Renal cortical epithelial cell (primary cell): ENCODE measurements around the gene CYFIP1. TPM values are rescaled to one million over a fixed set of nuclear protein-coding genes. Genes with fewer than 3 reads are reported as not detected.
A peak's percentile ranks its signal among the peaks of the same experiment; 100 is the strongest.

Experiments
- DNase-seq: peaks from one replicate; pipeline ENCODE4 v3.0.0-alpha.2; 2011; ENCODE audit warnings: low read depth
- total RNA-seq: library from RNA; depleted of rRNA; stranded (reverse); fragments of >200 nt; gene quantifications from 2 replicates; pipeline ENCODE4 v1.2.3, GENCODE V29; 2014

Gene CYFIP1
- total RNA-seq, 1 donor from 2014 or later, result 171 TPM

DNA sequence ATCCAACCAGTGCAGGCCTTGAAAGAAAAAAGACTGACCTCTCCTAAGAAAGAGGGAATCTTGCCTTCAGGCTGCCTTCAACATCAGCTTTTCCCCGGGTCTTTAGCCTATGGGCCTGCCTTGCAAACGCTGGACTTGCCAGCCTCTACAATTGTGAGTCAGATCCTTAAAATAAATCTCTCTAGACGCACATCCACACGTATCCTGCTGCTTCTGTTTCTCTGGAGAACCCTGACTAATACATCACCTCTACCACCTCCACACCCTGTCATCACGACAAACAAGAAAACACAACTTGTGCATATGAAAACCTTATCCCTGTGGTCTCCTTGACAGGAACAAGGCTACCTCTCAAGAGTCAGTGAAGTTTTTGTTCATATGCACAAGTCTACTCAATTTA lies 11.8 kb downstream of the CYFIP1 start:
- peak; percentile 86 for DNase-seq

DNA sequence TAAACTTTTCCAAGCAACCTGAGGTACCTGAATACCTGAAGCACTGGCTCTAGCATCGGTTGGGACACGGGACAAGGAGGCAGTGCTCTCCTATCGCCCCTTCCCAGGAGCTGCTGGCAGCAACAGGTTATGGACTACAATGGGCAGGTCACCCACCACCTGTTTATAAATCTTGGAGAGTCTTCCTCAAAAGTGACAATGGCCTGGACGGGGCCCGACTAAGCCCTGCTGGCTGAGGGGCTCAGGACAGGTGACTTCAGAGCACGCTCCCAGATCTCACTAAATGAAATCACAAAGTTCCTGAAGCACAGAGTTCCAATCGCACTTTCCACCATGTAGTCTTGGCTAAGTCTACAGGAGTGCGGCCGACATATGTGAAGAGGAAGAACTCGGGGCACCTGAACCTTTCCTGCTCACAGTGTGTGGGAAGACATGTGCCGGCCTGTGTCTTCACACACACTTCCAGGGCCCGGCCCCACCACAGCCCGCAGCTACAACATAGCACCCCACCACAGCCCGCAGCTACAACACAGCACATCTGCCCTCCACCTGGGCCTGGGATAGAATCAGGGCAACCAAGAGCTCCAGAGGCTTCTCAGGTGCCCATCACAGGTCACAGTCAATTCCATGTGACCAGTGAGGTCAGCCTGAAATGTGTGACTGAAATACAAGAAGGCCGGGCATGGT lies 12.9 kb downstream of the CYFIP1 start:
- no peak for DNase-seq

DNA sequence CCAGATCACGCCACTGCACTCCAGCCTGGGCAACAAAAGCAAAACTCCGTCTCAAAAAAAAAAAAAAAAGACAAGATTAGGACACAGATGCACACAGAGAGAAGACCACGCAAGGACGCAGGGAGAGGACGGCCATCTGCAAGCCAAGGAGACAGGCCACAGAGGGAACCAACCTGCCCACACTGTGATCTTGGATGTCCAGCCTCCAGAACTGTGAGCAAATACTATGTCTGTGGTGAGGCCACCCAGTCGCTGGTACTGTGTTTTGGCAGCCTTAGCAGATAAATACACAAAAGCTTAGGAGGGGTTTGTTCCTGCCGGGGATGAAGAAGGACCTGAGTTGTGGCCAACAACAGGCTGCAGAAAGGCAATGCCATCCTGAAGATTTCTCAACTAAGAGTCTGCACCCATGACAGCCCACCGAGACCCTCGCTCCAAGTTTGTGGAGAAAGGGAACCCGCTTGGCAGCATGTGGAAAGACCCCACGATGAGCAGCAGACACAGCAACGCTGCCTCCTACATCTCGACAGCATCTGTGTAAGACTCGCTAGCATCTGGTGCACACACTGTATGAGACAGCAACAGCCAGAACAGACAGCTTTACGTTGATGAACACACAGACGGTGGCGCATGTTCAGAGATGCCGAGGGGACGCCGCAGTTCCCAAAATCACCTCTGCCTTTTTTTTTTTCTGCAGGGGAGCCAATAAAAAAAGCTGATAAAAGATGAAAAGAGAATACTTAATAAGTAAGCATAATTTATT lies 13.7 kb downstream of the CYFIP1 start:
- no peak for DNase-seq

DNA sequence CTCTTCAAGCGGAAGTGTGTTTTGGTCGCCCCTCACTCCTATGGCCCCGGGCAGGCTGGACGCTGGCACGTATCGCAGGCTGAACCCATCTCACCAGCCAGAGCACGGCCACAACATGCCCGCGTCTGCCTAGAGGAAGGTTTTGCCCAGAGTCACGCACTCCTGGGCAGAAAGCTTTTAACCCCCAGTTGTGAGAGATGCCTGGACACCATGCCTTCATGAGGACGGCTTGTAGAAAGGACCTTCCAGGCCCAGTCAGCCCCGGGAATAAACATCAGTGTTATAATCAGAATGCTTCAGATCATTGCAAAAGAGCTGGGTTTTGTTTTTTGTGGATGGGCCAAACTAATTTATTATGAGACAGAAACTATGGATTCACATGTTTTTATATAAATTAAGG lies 16.5 kb downstream of the CYFIP1 start:
- DNase-seq, result no peak

DNA sequence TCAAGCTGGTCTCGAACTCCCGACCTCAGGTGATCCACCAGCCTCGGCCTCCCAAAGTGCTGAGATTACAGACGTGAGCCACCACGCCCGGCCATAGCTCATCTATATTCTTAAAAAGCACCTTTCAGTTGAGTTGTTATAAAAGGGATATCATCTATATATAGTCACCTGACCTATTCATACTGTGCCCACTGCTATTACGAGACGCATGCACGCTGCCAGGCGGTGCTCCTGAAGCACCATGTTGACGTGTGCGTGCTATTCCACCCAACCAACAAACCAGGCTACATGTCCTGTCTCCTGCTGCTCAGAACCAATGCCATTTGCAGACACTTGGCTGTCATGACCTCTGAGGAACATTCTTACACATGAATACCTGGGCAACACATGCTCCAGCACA lies 17.6 kb downstream of the CYFIP1 start:
- DNase-seq, result no peak

DNA sequence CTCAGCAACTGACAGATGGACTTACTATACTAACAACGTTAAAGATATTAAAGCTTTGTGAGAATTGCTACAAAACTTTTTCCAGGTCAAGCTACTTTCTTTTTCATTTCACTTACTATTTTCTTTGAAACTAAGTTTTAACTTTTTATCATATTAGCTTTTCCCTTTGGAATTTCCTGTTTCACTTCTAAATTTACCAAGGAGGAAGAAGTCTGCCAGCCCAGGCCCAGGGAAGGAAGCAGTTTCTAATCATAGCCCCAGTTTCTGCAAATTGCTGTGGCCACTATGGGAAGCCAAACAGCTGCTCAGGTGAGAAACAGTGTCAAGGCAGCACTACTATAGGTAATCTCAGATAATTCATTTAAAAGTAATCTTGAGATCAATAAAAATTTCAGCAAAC lies 18.4 kb downstream of the CYFIP1 start:
- no peak for DNase-seq

DNA sequence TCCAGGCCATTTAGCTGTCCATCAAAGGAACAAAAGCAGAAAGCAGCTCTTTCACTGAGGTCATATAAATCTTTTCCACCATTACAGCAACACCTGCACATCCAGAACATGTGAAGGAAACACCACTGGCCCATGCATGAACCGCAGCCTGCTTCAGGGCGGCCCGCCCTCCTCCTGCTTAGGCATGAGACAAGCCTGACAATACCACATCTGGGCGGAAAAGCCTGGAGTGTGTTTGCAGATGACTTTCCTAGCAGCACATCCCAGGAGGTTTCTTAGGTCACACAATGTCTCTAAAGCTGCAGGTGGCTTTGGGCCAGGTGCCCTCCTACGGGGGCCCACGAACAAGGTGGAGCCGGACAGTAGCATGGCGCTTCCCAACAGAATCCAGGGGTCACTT lies 19.6 kb downstream of the CYFIP1 start:
- DNase-seq, result no peak

DNA sequence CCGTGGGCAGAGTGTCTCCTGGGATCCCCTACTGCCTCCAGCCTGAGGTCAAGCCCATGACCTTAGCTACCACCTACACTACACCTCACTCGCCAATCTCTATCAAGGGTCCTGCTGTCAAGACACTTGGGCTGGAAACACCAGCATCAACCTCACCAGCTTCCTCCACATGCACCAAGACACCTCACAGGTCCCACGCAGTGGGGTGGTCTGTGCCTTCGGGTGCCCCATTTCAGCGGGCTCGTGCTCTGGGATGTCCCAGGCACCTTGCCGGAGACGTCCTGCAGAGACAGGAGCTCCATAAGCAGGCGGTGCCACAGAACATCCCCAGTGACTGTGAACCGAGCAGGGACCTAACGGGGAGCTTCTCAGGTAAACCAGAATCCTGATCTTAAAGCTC lies 20.0 kb downstream of the CYFIP1 start:
- DNase-seq, result no peak

DNA sequence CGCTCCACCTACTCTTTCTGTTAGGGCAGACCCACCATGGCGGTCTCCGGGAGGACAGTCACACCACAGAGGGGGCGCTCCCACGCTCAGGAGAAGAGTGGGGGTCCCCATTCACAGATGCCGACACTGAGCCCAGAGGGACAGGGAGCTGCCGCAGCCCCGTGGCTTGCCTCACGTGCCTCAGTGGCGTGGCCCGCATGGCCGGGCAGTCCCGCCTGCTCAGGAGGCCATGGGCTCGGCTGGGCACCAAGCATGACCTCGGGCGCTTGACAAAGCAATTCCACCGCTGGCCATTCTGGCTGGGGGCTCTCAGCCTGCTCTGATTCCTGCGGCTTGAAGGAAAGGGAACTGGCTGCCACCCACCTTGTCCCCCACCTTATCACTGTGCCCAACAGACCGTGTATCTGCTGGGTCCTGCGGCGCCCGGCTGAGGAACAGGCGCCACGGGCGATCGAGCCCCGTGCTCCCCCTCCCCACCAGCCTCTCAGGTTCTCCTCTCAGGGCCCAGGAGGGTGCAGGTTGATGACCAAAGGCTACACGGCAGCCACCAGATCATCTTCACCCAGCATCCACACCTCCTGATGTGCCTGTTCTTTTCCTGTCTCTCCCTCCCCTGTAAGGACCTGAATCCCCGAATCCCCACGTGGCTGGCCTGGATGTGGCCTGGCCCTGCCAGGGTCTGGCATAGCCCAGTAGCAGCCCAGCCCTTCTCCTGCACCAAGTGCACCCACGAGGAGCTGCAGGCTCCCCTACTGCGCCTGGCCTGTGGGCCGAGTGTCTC lies 20.7 kb downstream of the CYFIP1 start:
- DNase-seq, result no peak

DNA sequence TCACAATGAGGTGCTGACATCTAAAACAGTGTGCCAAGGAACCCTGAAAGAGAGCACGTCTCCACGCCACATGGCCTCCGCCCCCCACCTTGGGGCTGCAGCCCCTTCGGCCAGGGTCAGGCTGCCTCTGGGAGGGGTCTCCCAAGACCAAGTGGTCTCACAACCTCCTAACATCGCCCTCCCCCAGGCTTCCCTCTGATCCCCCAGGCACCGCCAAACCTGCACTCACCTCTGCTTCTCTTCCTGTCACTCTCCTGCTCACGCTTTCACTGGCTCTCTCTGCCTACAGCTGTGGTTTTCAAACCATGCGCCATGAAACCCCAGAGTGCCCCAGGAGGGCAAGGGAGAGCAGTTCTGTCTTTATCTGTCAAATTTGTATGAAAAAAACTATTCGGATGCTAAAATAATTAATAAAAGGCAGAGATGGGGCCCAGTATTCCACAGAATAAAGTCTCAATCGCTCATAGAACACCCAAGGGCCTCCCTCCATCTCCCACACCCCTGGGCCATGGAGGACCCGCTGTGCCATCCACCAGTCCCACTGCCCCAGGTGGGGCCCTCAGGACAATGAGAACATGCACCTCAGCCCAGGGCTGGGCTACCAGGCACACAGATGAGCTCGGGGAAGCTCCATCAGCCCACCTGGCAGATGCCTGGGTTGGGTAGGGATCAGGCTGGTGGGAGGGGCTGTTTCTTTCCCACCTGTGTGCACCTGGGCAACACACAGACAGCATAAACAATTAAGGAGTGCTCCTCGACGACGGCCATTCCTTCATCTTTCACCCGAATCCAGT lies 21.5 kb downstream of the CYFIP1 start:
- no peak for DNase-seq

DNA sequence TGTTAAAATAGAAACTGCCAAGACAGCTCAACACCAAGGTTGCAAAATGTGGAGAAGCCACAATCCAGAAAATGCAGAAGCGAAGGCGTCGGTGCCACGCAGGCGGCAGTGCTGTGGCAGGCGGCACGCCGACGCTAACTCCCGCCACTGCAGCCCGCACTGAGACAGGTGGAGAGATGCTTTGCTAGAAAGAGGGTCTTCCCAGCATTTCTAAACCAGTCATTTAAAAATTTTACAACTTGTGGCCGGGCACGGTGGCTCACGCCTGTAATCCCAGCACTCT lies 23.2 kb downstream of the CYFIP1 start:
- no peak for DNase-seq

DNA sequence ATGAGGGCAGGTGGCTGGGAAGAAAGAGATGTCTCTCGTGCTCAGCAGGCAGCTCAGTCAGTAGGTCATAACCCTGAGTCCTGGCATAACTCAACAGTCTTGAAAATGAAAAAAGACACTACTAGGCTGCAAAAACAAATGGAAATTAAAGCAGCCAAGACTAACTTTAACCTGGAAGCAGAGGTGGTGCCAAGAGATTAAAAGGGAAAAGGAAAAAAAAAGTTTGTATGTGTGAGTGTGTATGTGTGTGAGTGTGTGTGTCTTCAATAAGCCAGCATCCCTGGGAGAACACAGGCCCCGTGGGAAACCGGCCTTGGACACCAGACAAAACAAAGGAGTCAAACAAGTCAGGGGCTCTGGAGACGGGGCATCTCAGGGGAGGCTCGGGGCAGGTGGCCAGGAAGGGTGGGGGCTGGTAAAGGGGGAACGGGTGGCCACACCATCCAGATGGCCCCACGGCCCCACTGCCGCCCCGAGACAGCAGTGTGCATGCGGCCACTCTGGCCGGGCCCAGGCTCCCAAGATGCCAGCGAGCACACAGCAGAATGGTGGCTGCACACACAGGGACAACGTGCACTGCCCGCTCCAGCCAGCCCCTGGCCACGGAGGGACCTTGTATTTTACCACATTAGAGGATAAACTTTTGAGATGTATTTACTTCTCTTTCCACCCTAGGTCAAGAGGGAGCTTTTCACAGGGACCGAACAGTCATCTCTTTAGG lies 23.8 kb downstream of the CYFIP1 start:
- DNase-seq, result no peak

DNA sequence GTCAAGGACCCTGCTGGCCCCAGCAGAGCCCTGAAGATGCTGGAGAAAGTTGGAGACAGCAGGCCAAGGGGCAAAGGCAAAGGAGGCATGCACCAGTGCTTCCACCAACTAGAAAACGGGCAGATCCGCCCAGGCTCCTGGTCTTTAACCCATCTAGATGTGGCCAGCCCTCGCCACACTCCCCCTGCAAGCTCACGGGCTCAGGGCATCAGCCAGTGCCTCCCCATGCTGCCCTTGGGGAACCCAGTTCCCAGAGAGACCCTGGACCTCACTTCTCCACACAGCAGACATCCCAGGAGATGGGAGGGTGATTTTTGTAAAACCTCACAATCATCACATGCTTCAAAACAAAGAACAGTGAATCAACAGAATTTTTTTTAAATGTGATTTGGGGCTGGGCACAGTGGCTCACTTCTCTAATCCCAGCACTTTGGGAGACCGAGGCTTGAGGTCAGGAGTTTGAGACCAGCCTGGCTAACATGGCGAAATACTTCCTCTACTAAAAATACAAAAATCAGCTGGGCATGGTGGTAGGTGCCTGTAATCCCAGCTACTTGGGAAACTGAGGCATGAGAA lies 24.5 kb downstream of the CYFIP1 start:
- no peak for DNase-seq

DNA sequence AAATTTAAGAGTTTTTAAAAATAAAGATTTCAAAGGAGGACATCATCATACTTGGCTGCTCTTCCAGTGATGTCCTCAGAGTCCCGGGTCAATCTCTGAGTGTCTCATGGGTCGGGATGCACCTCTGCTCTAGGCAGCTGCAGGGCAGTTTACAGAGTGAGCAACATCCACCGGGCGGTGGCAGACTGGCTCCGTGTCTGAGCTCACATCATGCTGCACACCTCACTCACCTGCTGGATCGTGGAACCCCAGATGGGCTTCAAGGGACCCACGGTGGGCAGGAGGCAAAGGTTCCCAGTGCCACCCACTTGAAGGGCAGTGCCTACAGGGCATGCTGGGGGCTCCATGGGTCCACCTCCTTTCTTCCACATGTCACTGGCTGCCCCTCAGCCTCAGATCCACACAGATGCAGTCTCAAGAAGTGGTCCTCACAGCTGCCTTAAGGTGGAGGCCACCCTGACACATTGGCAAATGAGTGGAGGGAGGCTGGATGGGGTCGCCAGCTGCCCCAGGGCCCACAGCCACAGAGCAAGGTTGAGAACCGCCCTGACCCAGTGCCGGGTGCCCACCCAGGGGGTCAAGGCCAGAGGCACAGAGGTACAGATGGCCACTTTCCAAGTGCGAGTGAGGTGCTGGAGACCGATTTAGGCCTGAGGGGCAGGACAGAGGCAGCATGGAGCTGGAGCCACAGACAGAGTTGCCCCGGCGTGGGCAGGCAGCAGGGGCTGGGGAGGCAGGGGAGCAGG lies 25.2 kb downstream of the CYFIP1 start:
- DNase-seq, result no peak

DNA sequence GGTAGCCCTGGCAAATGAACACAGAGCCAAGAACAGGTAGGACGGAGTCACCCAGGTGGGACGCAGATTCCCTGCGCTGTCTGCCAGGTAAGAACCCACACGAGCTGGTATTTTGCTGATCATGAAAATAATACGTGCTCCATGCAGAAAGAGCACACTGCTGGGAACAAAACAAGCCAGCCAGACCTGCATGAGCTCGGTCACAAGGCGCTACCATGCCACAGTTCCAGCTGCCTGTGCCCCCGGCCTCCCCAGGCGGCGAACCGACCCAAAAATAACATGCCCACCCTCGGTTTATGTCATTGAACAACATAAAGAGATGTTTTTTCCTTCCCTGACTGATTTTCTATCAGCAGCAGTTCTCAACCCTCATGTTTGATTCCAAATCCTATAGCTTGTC lies 25.8 kb downstream of the CYFIP1 start:
- DNase-seq, result no peak

DNA sequence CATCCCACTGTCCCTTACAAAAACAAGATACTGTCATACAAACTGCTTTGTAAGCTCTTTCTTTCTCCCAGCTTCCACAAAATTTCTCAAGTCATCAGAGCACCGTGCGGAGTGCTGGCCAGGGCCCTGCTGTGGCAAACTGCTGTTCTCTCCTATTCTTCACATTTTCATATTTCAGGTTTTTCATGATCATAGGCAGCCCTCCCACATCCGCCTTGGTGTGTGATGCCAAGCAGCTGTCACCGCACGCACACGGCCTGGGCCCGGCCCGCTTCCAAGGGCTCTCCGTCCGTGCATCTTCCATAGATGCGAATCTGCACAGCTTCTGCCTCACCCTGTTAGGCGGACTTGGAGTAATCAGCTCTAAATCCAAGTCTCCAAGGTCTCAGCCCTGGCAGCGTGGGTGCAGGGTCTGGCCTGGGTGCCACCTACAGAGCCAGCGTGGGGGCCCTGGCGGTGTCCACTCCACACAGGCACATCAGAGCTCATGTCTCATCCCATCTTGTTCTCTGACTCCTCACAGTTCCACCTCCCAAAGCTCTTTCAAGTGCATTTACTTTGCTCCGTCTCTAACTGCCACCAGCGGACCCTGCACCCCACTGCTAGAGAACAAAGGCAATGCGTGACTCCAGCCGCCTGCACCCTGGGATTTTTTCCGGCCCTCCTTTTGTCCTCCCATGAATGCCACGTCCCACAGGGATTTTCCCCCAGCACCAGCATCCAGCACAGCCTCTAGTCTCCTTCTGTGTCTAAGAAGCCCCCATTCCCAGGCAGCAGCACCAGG lies 27.2 kb downstream of the CYFIP1 start:
- no peak for DNase-seq

DNA sequence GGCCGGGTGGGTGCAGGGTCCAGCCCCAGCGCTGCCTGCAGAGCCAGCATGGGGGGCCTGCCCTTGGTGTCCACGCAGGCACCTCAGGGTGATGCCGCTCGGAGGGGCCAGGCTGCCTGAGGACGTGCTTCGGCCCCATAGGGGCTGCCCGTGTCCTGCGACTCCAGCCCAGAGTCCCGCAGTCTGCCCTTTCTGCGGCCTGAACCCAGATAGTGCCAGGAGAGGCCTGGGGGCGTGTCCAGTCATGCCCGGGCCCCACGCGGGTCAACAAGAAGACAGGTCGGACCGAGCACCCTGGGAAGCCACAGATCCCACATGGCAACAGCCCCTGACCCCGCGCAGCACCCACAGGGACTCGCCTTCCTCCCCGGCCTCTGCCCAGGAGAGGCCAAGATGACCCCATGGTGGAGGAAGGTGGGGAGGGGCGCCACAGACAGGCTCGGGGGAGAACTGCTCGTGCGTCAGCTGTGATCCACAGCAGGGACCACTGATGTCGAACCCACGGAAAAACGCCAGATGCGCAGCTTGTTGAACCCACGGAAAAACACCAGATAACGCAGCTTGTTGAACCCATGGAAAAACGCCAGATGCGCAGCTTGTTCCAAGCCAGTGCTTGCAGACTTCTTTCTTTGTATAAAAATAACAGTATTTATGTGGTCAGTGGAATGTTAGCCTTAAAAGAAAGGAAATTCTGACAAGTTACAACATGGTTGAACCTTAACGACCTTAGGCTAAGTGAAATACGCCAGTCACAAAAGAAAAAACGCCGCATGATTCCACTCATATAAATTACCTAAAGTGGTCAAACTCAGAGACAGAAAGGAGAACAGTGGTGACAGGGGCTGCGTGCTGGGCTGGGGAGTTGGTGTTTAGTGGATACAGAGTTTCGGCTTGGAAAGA lies 28.5 kb downstream of the CYFIP1 start:
- no peak for DNase-seq

DNA sequence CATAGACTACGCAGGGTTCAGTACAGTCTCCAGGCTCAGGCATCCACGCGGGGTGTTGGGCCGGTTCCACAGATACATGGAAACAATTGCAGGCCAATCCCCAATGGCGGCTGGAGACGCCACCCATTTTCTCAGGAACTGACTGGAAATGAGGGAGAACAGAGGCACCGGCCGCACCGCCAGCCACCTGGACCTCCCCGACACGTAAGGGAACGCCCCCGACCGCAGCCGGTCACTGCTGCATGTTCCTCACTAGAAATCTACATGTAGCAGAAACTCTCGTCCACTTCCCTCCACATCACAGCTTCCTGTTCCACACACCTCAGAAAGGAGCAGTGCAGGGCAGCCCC lies 29.2 kb downstream of the CYFIP1 start:
- DNase-seq, result no peak
